Lower leg skin (tissue), 4 donors: Measurements from ENCODE around the gene ABCC2. TPM values are rescaled to one million over a fixed set of nuclear protein-coding genes. Genes with fewer than 3 reads are reported as not detected.
"Not testable (repeated sequence)": the region's sequence is repeated elsewhere in the genome, so short reads cannot be mapped to it uniquely, and the experiment has no call there.

Experiments used
- DNase-seq, 2 donors: peaks; one replicate each; pipeline ENCODE4 v3.0.0-alpha.2; 2019; ENCODE audit warnings: low spot score in 2 of 2
- H3K4me3 ChIP-seq: fragments of 200-600 bp; sonication (generic); 2 replicates; pipeline ENCODE4 v1.5.1; 2017; ENCODE audit warnings: mild to moderate bottlenecking, low read depth; ENCODE audit not compliant: poor library complexity, severe bottlenecking
- CTCF ChIP-seq, 3 donors: fragments of 450-650 bp; IDR thresholded peaks; one replicate each; pipeline ENCODE4 v1.5.1; 2016; ENCODE audit warnings: antibody characterized with exemption in 3 of 3, mild to moderate bottlenecking in 3 of 3, moderate library complexity in 2 of 3
- POLR2A ChIP-seq, 2 donors: fragments of 450-650 bp; IDR thresholded peaks; one replicate each; pipeline ENCODE4 v1.6.1; 2016 to 2017; ENCODE audit warnings: antibody characterized with exemption in 2 of 2, mild to moderate bottlenecking in 1 of 2, moderate library complexity in 1 of 2
- WGBS, 2 donors: methylation state at CpG; one replicate each; pipeline ENCODE4 v1.1.5; 2018; 5-methylcytosine and 5-hydroxymethylcytosine counted together
- intact Hi-C: fragments of 100-400 bp; cut with DNase I; formaldehyde crosslinking; loops from one replicate; pipeline ENCODE4 v1.15.0; 2023; ENCODE audit warnings: low total_unique reads
- total RNA-seq, 4 donors: library from RNA; depleted of rRNA; stranded (reverse); fragments of >200 nt; gene quantifications; one replicate each; pipeline ENCODE4 v1.1.0, GENCODE V29; 2016

The ABCC2 gene
- total RNA-seq: 1 to 10 TPM in 3 of 4 donors, under 1 TPM in 1; 0.46 to 2.0 (median 1.9) TPM

- no peak within 1 kb of the TSS for H3K4me3 ChIP-seq
- no peak for TF ChIP-seq POLR2A (IDR thresholded peaks at IDR 0.05)
- TF ChIP-seq CTCF (IDR thresholded peaks at IDR 0.05): no peak
- intact Hi-C loops: no loop called here
- WGBS, 2 donors: 60 to 72% methylated on average over 7 of the region's 7 CpGs
- DNase-seq: no peak
Measured at GRCh38 chr10:99782447-99783286, at the start of gene ABCC2. ABCC2 (plus strand) TSS chr10:99782640; CDS start chr10:99782845, 205 bp downstream.

- intact Hi-C loops: no loop called here
- DNase-seq: no peak
- WGBS, 2 donors: 77 to 79% methylated on average over 8 of the region's 8 CpGs
- TF ChIP-seq POLR2A (IDR thresholded peaks at IDR 0.05): no peak
- TF ChIP-seq CTCF (IDR thresholded peaks at IDR 0.05): no peak
- no peak overlapping the region for H3K4me3 ChIP-seq
Measured at GRCh38 chr10:99733366-99733765, 49.1 kb upstream of the ABCC2 start.

GRCh38 chr10:99734111-99734510 lies 48.3 kb upstream of the ABCC2 start:
- intact Hi-C loops, DNase-seq, H3K4me3 ChIP-seq: not testable (repeated sequence)
- 95 to 99% methylated on average over 10 of the region's 10 CpGs for WGBS, 2 donors

GRCh38 chr10:99740260-99740659 lies 42.2 kb upstream of the ABCC2 start:
- H3K4me3 ChIP-seq: no peak overlapping the region
- WGBS, 2 donors: 94 to 99% methylated on average over 2 of the region's 2 CpGs
- no peak for TF ChIP-seq CTCF (IDR thresholded peaks at IDR 0.05)
- TF ChIP-seq POLR2A (IDR thresholded peaks at IDR 0.05): no peak
- no peak for DNase-seq
- intact Hi-C loops: no loop called here

GRCh38 chr10:99740933-99741559 lies 41.4 kb upstream of the ABCC2 start:
- TF ChIP-seq CTCF (IDR thresholded peaks at IDR 0.05) (no peak), POLR2A (IDR thresholded peaks at IDR 0.05) (no peak)
- WGBS, 2 donors: 98% methylated on average over 3 of the region's 3 CpGs

GRCh38 chr10:99742254-99742653 lies 40.2 kb upstream of the ABCC2 start:
- H3K4me3 ChIP-seq: no peak overlapping the region
- intact Hi-C loops: no loop called here
- no peak for TF ChIP-seq CTCF (IDR thresholded peaks at IDR 0.05)
- no peak for TF ChIP-seq POLR2A (IDR thresholded peaks at IDR 0.05)
- no peak for DNase-seq

More at GRCh38 chr10:99740933-99741559, 41.4 kb upstream of the ABCC2 start:
- intact Hi-C loops: no loop called here
- no peak for DNase-seq
- no peak overlapping the region for H3K4me3 ChIP-seq
